T-helper 17 cell (primary cell): ENCODE measurements around the gene ZNF608. TPM values are rescaled to one million over a fixed set of nuclear protein-coding genes. Genes with fewer than 3 reads are reported as not detected.

Experiments
- ATAC-seq: fragments of 150-1000 bp; cut with Tn5 transposase; 2 replicates; pipeline ENCODE4 v1.10.0; 2021; ENCODE audit warnings: mild to moderate bottlenecking, moderate library complexity
- DNase-seq, 3 donors: peaks; one replicate each; pipeline versions ENCODE4 v3.0.0 to v3.0.0-alpha.2; 2020 to 2021
- H3K9me3 ChIP-seq: one replicate; pipeline ENCODE4 v1.7.0; 2013; ENCODE audit warnings: low read length, mild to moderate bottlenecking; ENCODE audit not compliant: control insufficient read depth, poor library complexity, severe bottlenecking
- H3K27ac Mint-ChIP-seq: one replicate; pipeline ENCODE4 v1.8.0; 2022; ENCODE audit warnings: mild to moderate bottlenecking, moderate library complexity, mixed read lengths
- H3K27me3 Mint-ChIP-seq: one replicate; pipeline ENCODE4 v1.8.0; 2022; ENCODE audit warnings: mixed read lengths
- H3K36me3 Mint-ChIP-seq: one replicate; pipeline ENCODE4 v1.8.0; 2022; ENCODE audit warnings: low read depth, mixed read lengths
- H3K4me1 Mint-ChIP-seq: one replicate; pipeline ENCODE4 v1.8.0; 2022; ENCODE audit warnings: mild to moderate bottlenecking, mixed read lengths
- H3K4me3 Mint-ChIP-seq: one replicate; pipeline ENCODE4 v1.8.0; 2022; ENCODE audit warnings: mild to moderate bottlenecking, moderate library complexity, mixed read lengths
- total RNA-seq, 4 donors: library from RNA in 2 of 4; stranded (reverse) in 2 of 4; gene quantifications; one replicate each; pipeline ENCODE4 v1.2.3 and lab custom pipeline; 2022 to 2026

Gene ZNF608
- total RNA-seq, 2 donors from 2014 or later = 0.16 to 0.42 TPM

GRCh38 chr5:124697501-124697900 lies 48.9 kb downstream of the ZNF608 start:
- Mint-ChIP-seq H3K27me3 (no peaks in the 10 kb centered on the region), H3K4me3 (no peak overlapping the region), H3K27ac (no peak overlapping the region), H3K4me1 (no peaks in the 10 kb centered on the region), H3K36me3 (no peaks in the 10 kb centered on the region)
- no peaks in the 10 kb centered on the region for H3K9me3 ChIP-seq
- DNase-seq = no peak
- no peak for ATAC-seq

- DNase-seq (no peak), ATAC-seq (no peak)
- H3K27ac Mint-ChIP-seq = no peak overlapping the region
- H3K27me3 Mint-ChIP-seq = no peaks in the 10 kb centered on the region
- H3K9me3 ChIP-seq = no peaks in the 10 kb centered on the region
- H3K36me3 Mint-ChIP-seq = no peaks in the 10 kb centered on the region
- H3K4me1 Mint-ChIP-seq = no peaks in the 10 kb centered on the region
- no peak overlapping the region for H3K4me3 Mint-ChIP-seq
Observed at GRCh38 chr5:124696898-124697297, 49.5 kb downstream of the ZNF608 start.
